Epidermal melanocyte (primary cell): ENCODE data around the gene PLCG2.
"Not testable (repeated sequence)": the region's sequence is repeated elsewhere in the genome, so short reads cannot be mapped to it uniquely, and the experiment has no call there.

ENCODE experiments used
- DNase-seq: peaks from one replicate; pipeline ENCODE4 v3.0.0; 2011; ENCODE audit warnings: low spot score; ENCODE audit not compliant: insufficient read length

The PLCG2 gene

GRCh38 chr16:81910366-81910885 lies 131.3 kb downstream of the PLCG2 start:
- no peak for DNase-seq

GRCh38 chr16:81912395-81912794 lies 133.3 kb downstream of the PLCG2 start:
- DNase-seq: no peak

- no peak for DNase-seq
Measured at GRCh38 chr16:81913222-81913621, 134.1 kb downstream of the PLCG2 start.

GRCh38 chr16:81917375-81917774 lies 138.3 kb downstream of the PLCG2 start:
- no peak for DNase-seq

- no peak for DNase-seq
Measured at GRCh38 chr16:81918927-81919326, 139.8 kb downstream of the PLCG2 start.

- DNase-seq: no peak
Measured at GRCh38 chr16:81920498-81920897, 141.4 kb downstream of the PLCG2 start.

- no peak for DNase-seq
Measured at GRCh38 chr16:81921085-81921814, 142.2 kb downstream of the PLCG2 start.

GRCh38 chr16:81921843-81922584 lies 142.9 kb downstream of the PLCG2 start:
- DNase-seq: no peak

- no peak for DNase-seq
Measured at GRCh38 chr16:81923296-81923695, 144.2 kb downstream of the PLCG2 start.

- DNase-seq: no peak
Measured at GRCh38 chr16:81925016-81925415, 145.9 kb downstream of the PLCG2 start.

- DNase-seq: no peak
Measured at GRCh38 chr16:81926036-81926435, 146.9 kb downstream of the PLCG2 start.

GRCh38 chr16:81927561-81928185 lies 148.6 kb downstream of the PLCG2 start:
- DNase-seq: no peak

- DNase-seq: no peak
Measured at GRCh38 chr16:81928271-81928918, 149.3 kb downstream of the PLCG2 start.

- DNase-seq: no peak
Measured at GRCh38 chr16:81928975-81929374, 149.9 kb downstream of the PLCG2 start.

GRCh38 chr16:81929841-81930240 lies 150.8 kb downstream of the PLCG2 start:
- no peak for DNase-seq

GRCh38 chr16:81931927-81932326 lies 152.8 kb downstream of the PLCG2 start:
- DNase-seq: no peak

- DNase-seq: no peak
Measured at GRCh38 chr16:81932668-81933067, 153.6 kb downstream of the PLCG2 start.

- no peak for DNase-seq
Measured at GRCh38 chr16:81933361-81933760, 154.3 kb downstream of the PLCG2 start.

- not testable (repeated sequence) for DNase-seq
Measured at GRCh38 chr16:81934711-81935110, 155.6 kb downstream of the PLCG2 start.

GRCh38 chr16:81936209-81937000 lies 157.3 kb downstream of the PLCG2 start:
- DNase-seq: no peak
